LHCN-M2 (cell line): ENCODE data around the gene MAGI2. TPM values are rescaled to one million over a fixed set of nuclear protein-coding genes. Genes with fewer than 3 reads are reported as not detected.

Source experiments
- DNase-seq: peaks from one replicate; pipeline ENCODE4 v3.0.0-alpha.2; 2012; ENCODE audit warnings: low read depth
- total RNA-seq: library from RNA; depleted of rRNA; stranded (reverse); fragments of >200 nt; gene quantifications from 2 replicates; pipeline ENCODE4 v1.2.3, GENCODE V29; 2014

The MAGI2 gene
- total RNA-seq, 1 experiment from 2014 or later, result 3.6 TPM

- no peak for DNase-seq
These were observed 957.3 kb downstream of the MAGI2 start for GRCh38 chr7:78496096-78496630.

GRCh38 chr7:78493401-78493800 lies 960.1 kb downstream of the MAGI2 start:
- DNase-seq, result no peak

DNA sequence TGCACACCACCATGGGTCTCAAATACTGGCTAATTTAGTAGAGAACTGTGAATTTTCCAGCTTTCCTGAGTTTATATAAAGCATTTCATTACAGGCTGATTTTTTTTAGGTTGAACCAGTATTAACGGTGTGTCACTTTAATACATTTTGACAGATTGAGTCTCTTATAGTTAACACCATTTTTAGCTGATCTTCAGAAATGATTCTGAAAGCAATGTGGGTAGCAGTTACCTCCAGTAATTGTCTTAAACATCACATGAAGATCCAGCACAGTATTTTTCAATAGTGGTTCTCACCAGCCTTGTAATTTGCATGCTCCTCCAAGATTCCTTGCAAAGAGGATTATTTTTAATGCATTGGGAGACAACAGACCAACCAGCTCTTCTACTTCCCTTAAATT lies 961.3 kb downstream of the MAGI2 start:
- DNase-seq, result no peak

- no peak for DNase-seq
These were observed 962.9 kb downstream of the MAGI2 start for GRCh38 chr7:78490524-78490923.

DNA sequence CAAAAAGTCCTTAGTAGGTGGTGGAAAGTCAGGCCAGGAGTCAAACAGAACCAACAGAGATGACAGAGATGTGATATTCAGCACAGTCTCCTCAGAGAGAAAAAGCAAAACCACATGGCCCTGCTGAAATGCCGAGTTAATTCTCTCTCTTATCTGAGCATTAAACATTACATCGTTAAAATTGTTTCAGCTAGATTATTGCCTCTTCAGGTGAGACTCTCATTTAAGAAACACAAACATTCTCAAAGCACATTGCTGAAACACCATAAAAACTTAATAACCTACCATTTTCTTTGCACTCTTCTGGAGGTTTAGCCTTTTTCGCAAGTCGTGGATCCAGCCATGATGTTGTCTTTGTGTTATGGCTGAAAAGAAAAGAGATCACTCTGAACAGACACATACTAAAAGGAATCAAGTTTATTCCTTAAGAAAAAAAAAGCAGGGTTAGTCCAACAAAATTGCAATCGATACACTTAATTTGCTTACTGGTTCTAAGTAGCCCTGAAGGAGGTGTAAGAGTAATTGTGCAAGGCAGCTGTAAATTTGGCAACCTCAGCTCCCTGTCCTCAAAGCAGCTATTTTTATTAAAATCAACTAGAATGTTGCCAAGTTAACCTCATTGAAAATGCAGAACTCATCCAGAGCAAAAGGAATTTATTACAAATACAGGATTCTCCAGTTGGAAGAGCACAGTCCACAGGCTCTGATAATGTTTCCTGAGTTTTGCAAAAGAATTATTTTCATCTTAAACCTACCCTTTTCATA lies 963.8 kb downstream of the MAGI2 start:
- DNase-seq, result no peak

DNA sequence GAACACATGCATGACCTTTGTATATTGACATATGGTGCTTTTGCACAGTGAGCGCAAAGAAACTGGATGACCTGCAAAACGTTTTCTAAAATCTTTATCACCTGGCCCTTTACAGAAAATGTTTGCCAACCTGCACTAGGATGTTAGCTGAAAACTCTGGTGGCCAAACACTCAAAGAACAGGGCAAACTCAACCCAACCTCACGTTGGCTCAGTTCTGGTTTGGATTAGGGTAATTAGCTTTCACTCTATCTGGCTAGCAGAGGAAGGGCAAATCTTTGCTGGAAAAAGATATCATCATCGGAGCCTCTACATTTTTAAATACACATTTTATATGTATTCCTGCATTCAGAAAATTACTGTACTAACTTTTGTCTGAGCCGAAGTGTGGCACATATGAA lies 966.0 kb downstream of the MAGI2 start:
- no peak for DNase-seq

DNA sequence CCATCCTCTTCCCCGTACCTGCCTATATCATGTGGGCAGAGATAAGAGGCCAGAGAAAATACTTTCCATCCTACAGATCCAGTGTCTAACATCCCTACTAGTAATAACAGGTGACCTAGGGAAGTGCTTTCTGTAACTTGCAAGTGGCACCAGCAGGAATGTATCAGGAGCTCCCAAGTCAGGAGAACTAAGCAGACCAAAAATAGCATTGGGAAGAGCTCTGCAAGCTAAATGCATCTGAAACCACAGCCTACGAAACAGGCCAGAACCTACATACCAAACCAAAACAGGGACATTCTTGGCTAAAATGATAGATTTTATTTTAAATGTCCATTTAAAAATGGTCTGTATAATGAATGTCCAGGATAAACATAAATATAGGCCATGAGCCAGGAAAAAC lies 974.1 kb downstream of the MAGI2 start:
- peak; percentile 14 for DNase-seq

GRCh38 chr7:78476851-78477405 lies 976.5 kb downstream of the MAGI2 start:
- DNase-seq, result no peak

GRCh38 chr7:78473571-78474301 lies 979.7 kb downstream of the MAGI2 start:
- DNase-seq, result no peak

- peak; percentile 32 for DNase-seq
These were observed 980.4 kb downstream of the MAGI2 start for GRCh38 chr7:78473021-78473420.

DNA sequence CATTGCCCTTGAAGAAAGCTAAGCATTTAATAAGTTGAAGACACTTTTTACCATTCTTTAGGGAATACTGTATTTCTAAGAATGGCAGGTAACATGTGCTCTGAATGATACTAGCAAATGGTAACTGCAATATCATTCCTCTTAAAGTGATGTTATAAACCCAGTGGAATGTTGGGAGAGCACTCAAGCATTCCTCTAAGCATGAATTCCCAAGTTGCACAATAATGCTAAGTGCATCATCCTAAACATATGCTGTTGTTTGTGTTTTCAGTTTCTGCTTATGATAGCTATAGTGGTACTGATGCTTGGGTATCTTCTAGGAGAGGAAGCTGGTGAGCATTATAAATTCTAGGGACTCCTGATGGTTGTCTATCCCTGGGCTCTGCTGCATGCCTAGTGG lies 980.9 kb downstream of the MAGI2 start:
- peak; percentile 89 for DNase-seq

DNA sequence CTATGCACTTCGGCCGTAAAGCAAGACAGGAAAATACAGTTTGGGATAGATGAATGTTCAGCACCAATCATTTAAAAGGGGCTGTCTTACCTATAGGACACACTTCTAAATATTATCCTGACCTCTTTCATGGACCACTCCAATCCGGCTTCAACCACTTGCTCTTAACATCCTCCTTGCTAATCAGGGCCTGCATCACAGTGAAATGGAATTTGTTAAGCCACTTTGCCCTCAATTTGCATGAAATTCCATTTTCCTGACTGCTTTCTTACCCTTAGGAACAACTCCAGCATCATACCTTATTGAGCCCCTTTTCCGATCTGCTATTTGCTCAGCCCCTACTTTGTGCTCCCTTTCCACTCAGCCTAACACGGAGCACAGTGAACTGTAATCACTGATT lies 987.6 kb downstream of the MAGI2 start:
- DNase-seq, result no peak

DNA sequence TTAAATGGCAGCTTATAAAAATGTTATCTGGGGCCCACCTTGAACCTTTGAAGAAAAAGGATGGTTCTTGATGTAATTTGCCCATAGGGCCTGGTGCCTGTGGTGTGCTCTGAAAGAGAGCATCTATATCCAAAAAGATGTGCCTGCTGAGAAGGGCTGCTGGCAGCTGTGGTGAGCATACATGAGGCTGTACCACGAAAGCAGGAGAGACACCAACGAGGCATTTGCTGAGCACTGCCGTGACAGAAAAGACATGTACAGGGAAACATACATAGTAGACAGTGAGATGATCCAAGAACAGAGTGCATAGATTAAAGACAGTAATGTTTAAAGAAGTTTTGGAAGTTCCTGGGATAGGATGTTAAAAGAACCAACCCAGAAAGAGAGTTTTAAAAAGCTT lies 990.4 kb downstream of the MAGI2 start:
- DNase-seq, result no peak

DNA sequence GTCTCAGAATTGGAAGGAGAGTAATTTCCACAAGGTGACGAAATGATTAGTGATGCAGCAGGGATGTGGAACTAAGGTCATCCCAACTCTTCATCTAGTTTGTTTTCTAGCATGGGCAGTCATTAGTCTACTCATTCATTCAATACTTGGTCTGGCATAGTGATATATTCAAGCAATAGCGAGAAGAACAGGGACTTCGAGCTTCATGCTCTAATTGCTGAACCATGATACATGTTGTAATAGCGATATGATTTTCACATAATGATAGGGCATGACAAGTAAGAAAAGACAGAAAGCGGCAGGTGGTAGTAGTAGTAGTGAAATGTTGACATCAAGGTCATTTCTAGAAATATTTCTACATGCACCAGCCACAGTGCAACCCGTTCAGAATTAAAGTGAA lies 1002.8 kb downstream of the MAGI2 start:
- DNase-seq, result peak; percentile 61

DNA sequence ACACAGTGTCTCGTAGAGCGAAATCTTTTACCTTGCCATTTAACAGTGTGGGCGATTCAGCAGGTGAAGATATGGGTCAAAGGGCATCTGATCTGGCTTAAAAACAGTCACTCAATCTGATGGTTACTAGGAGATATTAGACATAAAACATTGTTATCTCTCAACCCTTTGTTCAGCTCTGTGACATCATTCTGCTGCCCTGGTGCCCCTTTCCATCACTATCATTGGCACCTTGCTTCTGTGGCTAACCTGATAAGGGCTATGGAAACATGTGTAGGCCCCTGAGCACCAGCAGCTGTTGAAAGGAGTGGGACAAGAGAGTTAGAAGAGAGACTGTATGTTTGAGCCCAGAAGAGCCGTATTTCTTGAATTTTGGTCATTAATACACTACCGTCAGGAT lies 1004.6 kb downstream of the MAGI2 start:
- no peak for DNase-seq

DNA sequence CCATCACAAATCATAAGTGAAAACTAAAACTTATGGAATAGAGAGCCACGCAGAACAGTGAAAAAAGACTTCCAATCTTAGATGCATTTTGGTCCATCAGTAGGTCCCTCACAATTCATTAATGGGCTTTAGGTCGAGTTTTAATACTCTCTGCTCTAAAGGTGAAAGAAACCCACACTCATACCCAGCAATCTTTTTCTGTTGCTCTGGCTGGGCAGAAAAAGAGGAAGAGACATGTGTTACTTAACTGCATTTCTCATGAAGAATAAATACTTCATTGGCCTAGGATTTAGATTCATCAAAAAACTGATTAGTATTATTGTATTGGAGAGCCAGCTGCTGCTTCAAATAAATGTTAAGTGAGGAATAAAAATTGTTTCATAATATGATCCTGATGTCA lies 1009.2 kb downstream of the MAGI2 start:
- DNase-seq, result no peak

DNA sequence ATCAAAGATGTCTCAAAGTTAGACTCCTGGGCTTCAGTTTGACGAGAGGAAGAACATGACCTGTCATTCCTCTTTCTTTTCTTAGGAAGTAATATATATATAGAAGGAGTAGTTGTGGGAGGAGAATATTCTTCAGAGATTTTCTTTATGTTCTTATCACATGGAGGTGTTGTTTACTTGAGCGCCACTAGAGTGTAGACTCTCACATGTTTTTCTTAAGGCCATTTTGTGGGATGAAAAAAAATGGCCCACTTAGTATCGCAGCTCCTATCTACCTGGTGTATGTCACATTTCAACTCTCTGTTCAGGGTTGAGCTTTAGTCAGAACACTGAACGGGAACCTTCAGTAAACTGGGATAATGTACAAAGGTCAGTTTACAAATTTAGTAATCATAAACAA lies 1009.7 kb downstream of the MAGI2 start:
- no peak for DNase-seq

DNA sequence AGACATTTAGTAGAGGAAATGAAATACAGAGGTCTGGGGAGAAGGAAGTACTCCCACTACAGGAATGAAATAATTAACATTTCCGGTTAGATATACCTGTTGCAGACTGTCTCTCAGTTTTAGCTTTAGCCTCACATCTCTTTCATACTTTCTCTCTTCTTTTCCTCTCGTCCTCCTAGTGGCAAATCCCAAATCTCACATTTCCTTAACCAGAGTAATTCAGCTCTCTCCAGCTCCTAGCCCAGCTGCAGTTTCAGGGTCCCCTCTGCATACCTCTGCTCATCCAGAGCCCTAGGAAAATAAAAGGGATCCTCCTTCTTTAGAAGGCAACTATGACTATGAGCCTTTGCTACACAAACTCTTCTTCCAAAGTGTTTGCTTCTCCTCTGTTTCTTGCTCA lies 1011.7 kb downstream of the MAGI2 start:
- DNase-seq, result no peak

DNA sequence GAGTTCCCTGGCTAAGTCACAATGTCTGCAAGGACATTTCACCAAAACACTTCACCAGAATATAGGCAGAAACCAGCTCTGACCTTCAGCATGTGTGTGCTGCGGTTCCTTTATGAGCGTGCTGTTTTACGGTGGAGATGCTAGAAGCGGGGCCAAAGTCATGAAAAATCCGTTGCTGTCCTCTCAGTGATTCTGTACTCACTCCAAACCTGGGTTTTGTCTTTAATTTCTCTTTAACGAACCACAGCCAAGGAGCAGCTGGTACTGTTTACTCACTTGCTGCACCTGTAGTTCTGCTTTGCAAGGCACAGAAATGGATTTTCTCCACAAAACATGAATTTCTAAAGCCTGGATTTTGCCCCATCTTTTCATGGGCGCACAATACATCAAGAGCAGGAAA lies 1015.0 kb downstream of the MAGI2 start:
- DNase-seq, result peak; percentile 24

GRCh38 chr7:78437118-78437517 lies 1016.3 kb downstream of the MAGI2 start:
- peak; percentile 91 for DNase-seq

GRCh38 chr7:78435355-78435754 lies 1018.1 kb downstream of the MAGI2 start:
- peak; percentile 99 for DNase-seq

GRCh38 chr7:78434281-78434680 lies 1019.2 kb downstream of the MAGI2 start:
- no peak for DNase-seq

GRCh38 chr7:78433421-78433820 lies 1020.0 kb downstream of the MAGI2 start:
- DNase-seq, result peak; percentile 59
